Activated T-cell treated with anti-CD3 and anti-CD28 coated beads, Interleukin-2, amount 50 U/mL, for 4 hours (primary cell): ENCODE results near the gene LCA5. TPM values are rescaled to one million over a fixed set of nuclear protein-coding genes. Genes with fewer than 3 reads are reported as not detected.
"Not testable (repeated sequence)": the region's sequence is repeated elsewhere in the genome, so short reads cannot be mapped to it uniquely, and the experiment has no call there.

Experiments
- ATAC-seq, 2 donors: fragments of 200-7000 bp; cut with Tn5 transposase; one replicate each; pipeline ENCODE4 v1.10.0; 2021
- DNase-seq: peaks from one replicate; pipeline ENCODE4 v3.0.0-alpha.2; 2020
- H3K27me3 Mint-ChIP-seq: one replicate; pipeline ENCODE4 v1.8.0; 2021; ENCODE audit warnings: low read depth, mixed read lengths
- H3K36me3 Mint-ChIP-seq: one replicate; pipeline ENCODE4 v1.8.0; 2022; ENCODE audit warnings: mixed read lengths; ENCODE audit not compliant: insufficient read depth
- H3K4me1 Mint-ChIP-seq: one replicate; pipeline ENCODE4 v1.8.0; 2021; ENCODE audit warnings: low read depth, mixed read lengths
- H3K4me3 Mint-ChIP-seq: one replicate; pipeline ENCODE4 v1.8.0; 2021; ENCODE audit warnings: mild to moderate bottlenecking, moderate library complexity, mixed read lengths
- H3K9me3 Mint-ChIP-seq: one replicate; pipeline ENCODE4 v1.8.0; 2021; ENCODE audit warnings: mixed read lengths
- total RNA-seq, 3 donors: library from RNA; stranded (reverse); gene quantifications; one replicate each; pipeline ENCODE4 v1.2.1, GENCODE V29; 2021

LCA5 gene
- total RNA-seq, 3 donors from 2014 or later = 0.11 to 0.21 (median 0.18) TPM

GRCh38 chr6:79548304-79548703 is 11.1 kb upstream of the LCA5 start:
- ATAC-seq (no peak), DNase-seq (no peak)
- Mint-ChIP-seq H3K4me1 (peaks cover 2% of the 10 kb centered on the region), H3K4me3 (no peak overlapping the region), H3K9me3 (no peaks in the 10 kb centered on the region), H3K27me3 (peaks cover 1% of the 10 kb centered on the region), H3K36me3 (no peaks in the 10 kb centered on the region)

DNA sequence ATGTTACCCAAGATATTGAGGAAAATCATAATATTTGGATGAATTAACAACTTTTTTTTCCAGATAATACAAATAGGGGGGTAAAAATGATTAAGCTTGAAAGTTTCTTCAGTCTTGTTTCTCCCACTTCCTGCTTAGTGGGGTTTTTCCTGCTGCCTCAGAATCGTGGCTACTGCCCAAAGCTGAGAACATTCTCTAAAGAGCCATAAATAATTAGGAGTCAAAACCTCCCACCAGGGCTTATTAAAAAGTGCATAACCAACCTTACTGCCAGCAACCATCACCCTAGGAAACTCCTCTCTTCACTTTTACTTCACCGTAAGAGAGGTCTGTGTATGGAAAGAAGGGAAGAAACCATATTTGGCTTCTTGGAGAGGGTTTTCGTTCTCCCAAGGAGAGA is 9.0 kb upstream of the LCA5 start:
- ATAC-seq = no peak
- Mint-ChIP-seq H3K4me3 (no peak overlapping the region), H3K36me3 (no peaks in the 10 kb centered on the region), H3K9me3 (no peaks in the 10 kb centered on the region), H3K27me3 (peaks cover 2% of the 10 kb centered on the region), H3K4me1 (peaks cover 2% of the 10 kb centered on the region)
- DNase-seq = no peak

- Mint-ChIP-seq H3K9me3 (no peaks in the 10 kb centered on the region), H3K36me3 (no peaks in the 10 kb centered on the region), H3K27me3 (peaks cover 4% of the 10 kb centered on the region), H3K4me3 (no peak overlapping the region), H3K4me1 (peaks cover 2% of the 10 kb centered on the region)
- no peak for ATAC-seq
- DNase-seq = no peak
These were observed 7.8 kb upstream of the LCA5 start for GRCh38 chr6:79544939-79545450.

- H3K4me3 Mint-ChIP-seq = no peak overlapping the region
- peaks cover 7% of the 10 kb centered on the region for H3K27me3 Mint-ChIP-seq
- no peak for ATAC-seq
- no peaks in the 10 kb centered on the region for H3K9me3 Mint-ChIP-seq
- no peak for DNase-seq
- peaks cover 2% of the 10 kb centered on the region for H3K4me1 Mint-ChIP-seq
- H3K36me3 Mint-ChIP-seq = no peaks in the 10 kb centered on the region
These were observed 7.2 kb upstream of the LCA5 start for GRCh38 chr6:79544299-79544927.

DNA sequence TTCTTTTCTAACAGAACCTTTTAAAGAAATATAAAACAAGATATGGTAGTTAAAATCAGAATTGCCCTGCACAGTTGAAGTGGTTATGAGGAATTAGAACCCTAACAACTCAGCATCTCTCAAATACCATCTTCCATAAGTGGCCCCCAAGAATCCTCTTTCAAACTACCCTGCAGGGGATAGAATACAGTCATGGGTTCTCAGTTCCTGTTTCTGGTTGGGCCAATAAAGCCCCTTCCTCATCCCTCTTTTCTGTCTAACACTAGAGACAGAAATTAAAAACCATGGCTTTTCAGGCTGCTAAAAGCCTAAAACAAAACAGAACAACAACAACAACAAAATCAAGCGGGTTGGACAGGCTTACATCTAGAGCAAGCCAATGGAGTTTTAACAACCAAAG is 6.7 kb upstream of the LCA5 start:
- H3K27me3 Mint-ChIP-seq = peaks cover 7% of the 10 kb centered on the region
- H3K4me1 Mint-ChIP-seq = peaks cover 2% of the 10 kb centered on the region
- H3K4me3 Mint-ChIP-seq = no peak overlapping the region
- DNase-seq (no peak), ATAC-seq (no peak)
- H3K9me3 Mint-ChIP-seq = no peaks in the 10 kb centered on the region
- H3K36me3 Mint-ChIP-seq = no peaks in the 10 kb centered on the region

- Mint-ChIP-seq H3K4me1 (peaks cover 2% of the 10 kb centered on the region), H3K4me3 (no peak overlapping the region), H3K27me3 (peaks cover 7% of the 10 kb centered on the region), H3K9me3 (no peaks in the 10 kb centered on the region), H3K36me3 (no peaks in the 10 kb centered on the region)
- no peak for DNase-seq
- ATAC-seq = no peak
These were observed 6.2 kb upstream of the LCA5 start for GRCh38 chr6:79543411-79543810.

DNA sequence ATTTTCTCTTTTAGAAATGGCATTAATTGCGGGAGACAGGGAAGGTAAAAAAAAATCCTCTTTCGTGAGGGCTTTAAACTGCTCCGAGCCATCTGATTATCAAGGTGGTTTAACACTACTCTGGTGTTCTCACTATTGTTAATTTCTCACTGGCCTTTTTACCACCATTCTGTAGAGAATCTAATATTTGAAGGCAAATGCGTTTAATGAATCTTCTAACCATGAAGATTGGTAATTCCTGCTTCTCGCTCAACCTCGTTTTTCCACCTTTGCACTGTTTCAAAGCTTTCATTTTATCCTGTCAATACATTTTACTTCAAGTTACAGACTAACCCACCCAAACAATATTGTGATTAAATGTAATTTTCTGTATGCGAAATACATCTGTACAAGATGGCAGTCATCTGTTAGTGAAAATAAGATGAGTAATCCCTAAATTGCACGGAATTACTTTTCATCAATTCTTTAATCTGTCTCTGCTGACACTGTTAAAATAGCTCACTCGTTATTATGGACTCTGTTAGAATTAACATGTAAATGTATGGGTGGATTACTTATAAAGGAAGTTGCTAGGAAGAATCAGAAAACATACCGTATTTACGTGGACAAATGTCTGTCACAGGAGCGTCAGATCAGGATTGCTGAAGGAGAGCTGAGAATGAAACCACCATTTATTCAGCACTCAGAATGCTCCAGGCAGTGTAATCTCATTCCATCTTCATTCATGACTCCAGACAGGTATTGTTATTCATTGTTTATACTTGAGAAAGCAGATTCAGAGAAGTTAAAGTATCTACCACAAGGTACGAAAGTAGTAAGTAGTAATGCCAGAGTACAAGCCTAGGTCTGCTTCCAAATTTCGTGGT is 1.1 kb upstream of the LCA5 start:
- DNase-seq (no peak), ATAC-seq (no peak)
- peaks cover 16% of the 10 kb centered on the region for H3K27me3 Mint-ChIP-seq
- no peaks in the 10 kb centered on the region for H3K4me1 Mint-ChIP-seq
- no peaks in the 10 kb centered on the region for H3K36me3 Mint-ChIP-seq
- H3K9me3 Mint-ChIP-seq = no peaks in the 10 kb centered on the region
- H3K4me3 Mint-ChIP-seq = no peak overlapping the region

DNA sequence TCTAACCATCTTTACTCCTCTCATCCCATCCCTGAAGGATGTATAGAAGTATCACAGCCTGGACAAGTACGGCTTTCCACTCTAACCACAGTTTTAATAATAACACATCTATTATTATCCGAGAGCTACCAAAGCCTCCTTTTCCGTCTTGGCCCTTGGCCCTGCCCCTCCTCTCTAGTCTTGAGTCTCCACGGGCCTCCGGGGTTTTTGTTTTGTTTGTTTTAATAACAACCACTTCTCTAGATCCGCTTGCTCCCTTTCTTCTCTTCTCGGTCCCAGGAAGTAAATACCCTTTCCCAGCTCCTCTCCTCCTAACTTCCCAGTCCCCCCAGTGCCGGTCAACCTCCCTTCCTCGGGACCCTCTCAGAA is 661 bp downstream of the LCA5 start:
- DNase-seq (no peak), ATAC-seq (no peak)
- Mint-ChIP-seq H3K27me3 (peaks cover 14% of the 10 kb centered on the region), H3K4me1 (no peaks in the 10 kb centered on the region), H3K9me3 (no peaks in the 10 kb centered on the region), H3K36me3 (no peaks in the 10 kb centered on the region), H3K4me3 (no peak overlapping the region)

GRCh38 chr6:79529567-79529966 is 7.7 kb downstream of the LCA5 start:
- not testable (repeated sequence) for H3K27me3 Mint-ChIP-seq, H3K4me1 Mint-ChIP-seq, ATAC-seq, DNase-seq, H3K4me3 Mint-ChIP-seq, H3K9me3 Mint-ChIP-seq, H3K36me3 Mint-ChIP-seq

- H3K4me3 Mint-ChIP-seq = no peak overlapping the region
- no peaks in the 10 kb centered on the region for H3K9me3 Mint-ChIP-seq
- ATAC-seq (no peak), DNase-seq (no peak)
- no peaks in the 10 kb centered on the region for H3K4me1 Mint-ChIP-seq
- H3K27me3 Mint-ChIP-seq = no peaks in the 10 kb centered on the region
- no peaks in the 10 kb centered on the region for H3K36me3 Mint-ChIP-seq
These were observed 10.3 kb downstream of the LCA5 start for GRCh38 chr6:79526897-79527296.

GRCh38 chr6:79525272-79526100 is 11.7 kb downstream of the LCA5 start:
- ATAC-seq = no peak
- Mint-ChIP-seq H3K4me1 (no peaks in the 10 kb centered on the region), H3K9me3 (no peaks in the 10 kb centered on the region), H3K27me3 (no peaks in the 10 kb centered on the region), H3K4me3 (no peak overlapping the region), H3K36me3 (no peaks in the 10 kb centered on the region)
- no peak for DNase-seq

DNA sequence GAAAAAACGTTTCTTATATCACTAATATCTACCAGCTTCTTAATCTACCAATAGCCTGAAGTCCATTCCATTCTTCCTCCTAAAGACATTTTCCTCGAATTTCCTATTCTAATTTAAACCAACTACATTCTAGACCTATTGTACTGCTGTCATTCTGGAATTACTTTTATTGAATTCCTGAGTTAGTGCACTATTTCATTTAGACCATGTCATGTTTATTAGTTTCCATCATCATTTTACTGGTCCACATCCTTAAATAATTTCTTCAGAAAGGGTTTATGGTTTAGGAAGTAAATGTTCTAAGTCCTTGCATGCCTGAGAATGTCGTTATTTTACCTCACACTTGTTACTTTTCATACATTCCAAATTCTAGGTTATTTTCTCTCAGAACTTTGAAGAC is 13.2 kb downstream of the LCA5 start:
- no peaks in the 10 kb centered on the region for H3K9me3 Mint-ChIP-seq
- H3K27me3 Mint-ChIP-seq = no peaks in the 10 kb centered on the region
- no peak for ATAC-seq
- no peaks in the 10 kb centered on the region for H3K4me1 Mint-ChIP-seq
- H3K4me3 Mint-ChIP-seq = no peak overlapping the region
- DNase-seq = no peak
- H3K36me3 Mint-ChIP-seq = no peaks in the 10 kb centered on the region

- Mint-ChIP-seq H3K9me3 (no peaks in the 10 kb centered on the region), H3K36me3 (no peaks in the 10 kb centered on the region), H3K27me3 (no peaks in the 10 kb centered on the region), H3K4me3 (no peak overlapping the region), H3K4me1 (no peaks in the 10 kb centered on the region)
- DNase-seq (no peak), ATAC-seq (no peak)
These were observed 14.6 kb downstream of the LCA5 start for GRCh38 chr6:79522609-79523008.

DNA sequence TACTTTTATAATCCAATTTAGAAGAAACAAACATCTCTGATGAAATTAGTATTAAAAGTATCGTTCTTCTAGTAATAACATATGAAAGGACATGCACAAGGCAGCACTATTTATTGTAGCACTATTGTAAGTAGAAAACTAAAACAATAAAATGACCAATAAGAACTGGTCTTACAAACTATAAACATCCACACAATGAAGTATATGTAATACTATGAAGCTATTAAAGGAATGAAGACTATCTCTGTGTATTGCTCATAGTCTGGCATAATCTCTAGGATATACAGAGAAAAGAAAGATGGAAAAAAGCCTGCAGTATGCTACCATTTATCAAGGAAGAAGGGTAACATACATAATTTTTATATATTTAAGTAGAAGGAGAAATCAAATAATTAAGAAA is 16.7 kb downstream of the LCA5 start:
- no peak for ATAC-seq
- Mint-ChIP-seq H3K4me1 (no peaks in the 10 kb centered on the region), H3K9me3 (no peaks in the 10 kb centered on the region), H3K36me3 (no peaks in the 10 kb centered on the region), H3K4me3 (no peak overlapping the region), H3K27me3 (no peaks in the 10 kb centered on the region)
- no peak for DNase-seq
